AG09309 (cell line): ENCODE measurements around the gene SPG7.

Source experiments
- DNase-seq: peaks from one replicate; pipeline ENCODE4 v3.0.0-alpha.2; 2010; ENCODE audit warnings: low read depth
- H3K4me3 ChIP-seq: 2 replicates; pipeline ENCODE4 v1.5.1; 2011; ENCODE audit warnings: mild to moderate bottlenecking, low read depth, low read length, moderate library complexity; ENCODE audit not compliant: control insufficient read depth
- CTCF ChIP-seq: IDR thresholded peaks from 2 replicates; pipeline ENCODE4 v1.5.1; 2011; ENCODE audit warnings: mild to moderate bottlenecking, low read depth, low read length, inconsistent platforms; ENCODE audit not compliant: insufficient read depth, control insufficient read depth; ENCODE audit errors: missing control alignments

Gene SPG7

GRCh38 chr16:89467382-89467781 is 40.8 kb upstream of the SPG7 start:
- H3K4me3 ChIP-seq, result no peak overlapping the region
- no peak for DNase-seq
- TF ChIP-seq CTCF, result no peak

GRCh38 chr16:89472711-89473075 is 35.5 kb upstream of the SPG7 start:
- no peak overlapping the region for H3K4me3 ChIP-seq
- no peak for DNase-seq
- no peak for TF ChIP-seq CTCF

GRCh38 chr16:89473136-89473712 is 35.0 kb upstream of the SPG7 start:
- H3K4me3 ChIP-seq, result no peak overlapping the region
- TF ChIP-seq CTCF, result no peak
- no peak for DNase-seq

- H3K4me3 ChIP-seq, result no peak overlapping the region
- TF ChIP-seq CTCF, result no peak
- no peak for DNase-seq
Measured at GRCh38 chr16:89473791-89474414, 34.3 kb upstream of the SPG7 start.

- no peak for TF ChIP-seq CTCF
- H3K4me3 ChIP-seq, result no peak overlapping the region
- DNase-seq, result no peak
Measured at GRCh38 chr16:89475144-89475543, 33.1 kb upstream of the SPG7 start.

GRCh38 chr16:89476379-89476778 is 31.8 kb upstream of the SPG7 start:
- no peak for TF ChIP-seq CTCF
- no peak for DNase-seq
- no peak overlapping the region for H3K4me3 ChIP-seq

- no peak for TF ChIP-seq CTCF
- H3K4me3 ChIP-seq, result no peak overlapping the region
- no peak for DNase-seq
Measured at GRCh38 chr16:89476811-89477261, 31.4 kb upstream of the SPG7 start.
